Esophagus squamous epithelium (tissue), 5 donors: ENCODE results near the gene TDRD9. TPM values are rescaled to one million over a fixed set of nuclear protein-coding genes. Genes with fewer than 3 reads are reported as not detected.

Experiments
- DNase-seq: peaks from one replicate; lab custom pipeline; 2025; lab: John Stamatoyannopoulos, UW
- H3K27ac ChIP-seq, 4 donors: fragments of 200-600 bp; sonication (generic); one replicate each; pipeline ENCODE4 v1.5.1; 2016 to 2019; ENCODE audit warnings: mild to moderate bottlenecking in 1 of 4
- H3K27me3 ChIP-seq, 4 donors: fragments of 200-600 bp; sonication (generic); 1 replicate in 3 of 4; 2 replicates in 1 of 4; pipeline versions ENCODE4 v1.5.1 to v1.6.0; 2017 to 2021; ENCODE audit warnings: antibody characterized with exemption in 1 of 4
- H3K36me3 ChIP-seq, 3 donors: fragments of 200-600 bp; sonication (generic); one replicate each; pipeline ENCODE4 v1.5.1; 2016 to 2019
- H3K4me1 ChIP-seq, 3 donors: fragments of 200-600 bp; sonication (generic); one replicate each; pipeline ENCODE4 v1.5.1; 2017 to 2019
- H3K4me3 ChIP-seq, 4 donors: fragments of 200-600 bp; sonication (generic); 1 replicate in 3 of 4; 2 replicates in 1 of 4; pipeline ENCODE4 v1.5.1; 2016 to 2019; ENCODE audit warnings: mild to moderate bottlenecking in 2 of 4, moderate library complexity in 1 of 4
- H3K9me3 ChIP-seq, 3 donors: fragments of 200-600 bp; sonication (generic); one replicate each; pipeline ENCODE4 v1.5.1; 2016 to 2019
- CTCF ChIP-seq, 6 experiments: fragments of 450-650 bp in 4 of 6; fragments of 200-600 bp in 2 of 6; sonication (generic) in 2 of 6; IDR thresholded peaks; one replicate each; pipeline ENCODE4 v1.5.1; 2016 to 2019; ENCODE audit warnings: antibody characterized with exemption in 6 of 6, mild to moderate bottlenecking in 4 of 6, moderate library complexity in 4 of 6
- POLR2A ChIP-seq, 4 donors: fragments of 450-650 bp; IDR thresholded peaks; one replicate each; pipeline ENCODE4 v1.6.1; 2017; ENCODE audit warnings: antibody characterized with exemption in 4 of 4, mild to moderate bottlenecking in 4 of 4, moderate library complexity in 3 of 4
- WGBS, 2 donors: methylation state at CpG; one replicate each; pipeline ENCODE4 v1.1.5; 2018; 5-methylcytosine and 5-hydroxymethylcytosine counted together
- intact Hi-C: fragments of 100-400 bp; cut with DNase I; formaldehyde crosslinking; loops from one replicate; pipeline ENCODE4 v1.15.0; 2022
- total RNA-seq, 4 donors: library from RNA; depleted of rRNA; stranded (reverse); fragments of >200 nt; gene quantifications; one replicate each; pipeline ENCODE4 v1.1.0, GENCODE V29; 2016
- donor health status: DM: yes; HTN: yes; CAD: no.

TDRD9 gene
- total RNA-seq, 4 donors from 2014 or later = 0.09 to 6.0 (median 0.74) TPM

- 66 to 70% methylated on average over 6 to 7 of the region's 9 CpGs for WGBS, 2 donors
- Histone ChIP-seq H3K27me3 (peaks cover 0 to 18% (median 0%) of the 10 kb centered on the region in 4 donors), H3K9me3 (no peaks in the 10 kb centered on the region), H3K4me3 (no peak overlapping the region), H3K36me3 (no peaks in the 10 kb centered on the region), H3K27ac (no peak overlapping the region), H3K4me1 (no peaks in the 10 kb centered on the region)
- TF ChIP-seq CTCF (IDR thresholded peaks at IDR 0.05) (no peak), POLR2A (IDR thresholded peaks at IDR 0.05) (no peak)
- intact Hi-C loops = no loop called here
- no peak for DNase-seq
These were observed 121.5 kb downstream of the TDRD9 start for GRCh38 chr14:104049576-104050240.

- no peak for DNase-seq
- H3K27me3 ChIP-seq = peaks cover 0 to 24% (median 0%) of the 10 kb centered on the region in 4 donors
- H3K9me3 ChIP-seq = no peaks in the 10 kb centered on the region
- intact Hi-C loops = no loop called here
- H3K4me1 ChIP-seq = no peaks in the 10 kb centered on the region
- H3K4me3 ChIP-seq = no peak overlapping the region
- no peaks in the 10 kb centered on the region for H3K36me3 ChIP-seq
- no peak overlapping the region for H3K27ac ChIP-seq
- TF ChIP-seq POLR2A (IDR thresholded peaks at IDR 0.05) (no peak), CTCF (IDR thresholded peaks at IDR 0.05) (no peak)
- 84 to 85% methylated on average over 5 of the region's 5 CpGs for WGBS, 2 donors
These were observed 123.0 kb downstream of the TDRD9 start for GRCh38 chr14:104051092-104051813.

GRCh38 chr14:104054222-104054905 lies 126.1 kb downstream of the TDRD9 start:
- Histone ChIP-seq H3K27me3 (peaks cover 0 to 36% (median 0%) of the 10 kb centered on the region in 4 donors), H3K4me3 (no peak overlapping the region), H3K36me3 (no peaks in the 10 kb centered on the region), H3K9me3 (no peaks in the 10 kb centered on the region), H3K27ac (no peak overlapping the region), H3K4me1 (no peaks in the 10 kb centered on the region)
- intact Hi-C loops = no loop called here
- DNase-seq = no peak
- 76 to 83% methylated on average over 10 to 14 of the region's 16 CpGs for WGBS, 2 donors
- TF ChIP-seq CTCF (IDR thresholded peaks at IDR 0.05) (no peak), POLR2A (IDR thresholded peaks at IDR 0.05) (no peak)

- peaks cover 0 to 61% (median 0%) of the 10 kb centered on the region in 4 donors for H3K27me3 ChIP-seq
- 88 to 89% methylated on average over 1 of the region's 1 CpG for WGBS, 2 donors
- H3K36me3 ChIP-seq = no peaks in the 10 kb centered on the region
- H3K9me3 ChIP-seq = peaks cover 0 to 11% (median 8%) of the 10 kb centered on the region in 3 donors
- no peak overlapping the region for H3K4me3 ChIP-seq
- TF ChIP-seq CTCF (IDR thresholded peaks at IDR 0.05) (no peak), POLR2A (IDR thresholded peaks at IDR 0.05) (no peak)
- intact Hi-C loops = no loop called here
- no peaks in the 10 kb centered on the region for H3K4me1 ChIP-seq
- DNase-seq = no peak
- H3K27ac ChIP-seq = no peak overlapping the region
These were observed 134.0 kb downstream of the TDRD9 start for GRCh38 chr14:104062281-104062680.

- DNase-seq = no peak
- Histone ChIP-seq H3K27me3 (peaks cover 0 to 61% (median 0%) of the 10 kb centered on the region in 4 donors), H3K4me1 (no peaks in the 10 kb centered on the region), H3K9me3 (peaks cover 0 to 11% (median 8%) of the 10 kb centered on the region in 3 donors), H3K36me3 (no peaks in the 10 kb centered on the region), H3K4me3 (no peak overlapping the region), H3K27ac (no peak overlapping the region)
- WGBS, 2 donors = 73% methylated on average over 9 of the region's 10 CpGs
- TF ChIP-seq CTCF (IDR thresholded peaks at IDR 0.05) = no peak
- TF ChIP-seq POLR2A (IDR thresholded peaks at IDR 0.05) = no peak
- intact Hi-C loops = no loop called here
These were observed 135.7 kb downstream of the TDRD9 start for GRCh38 chr14:104064003-104064402.
